ENCODE data around the gene CCDC190. TPM values are rescaled to one million over a fixed set of nuclear protein-coding genes. Genes with fewer than 3 reads are reported as not detected.

CCDC190 gene
- total and polyA plus RNA-seq, 2 of the 13 experiments (the other 11 are each of a cell fraction or from before 2014, with no cell fraction given) = not detected

GRCh38 chr1:162892906-162893611 is 32.1 kb upstream of the CCDC190 start (continued):
- TF ChIP-seq PRDM4 (CRISPR knock-in tag; IDR thresholded peaks at IDR 0.05; ENCODE audit: borderline replicate concordance) (no peak), TMF1 (CRISPR knock-in tag; IDR thresholded peaks at IDR 0.05; ENCODE audit: low read depth) (no peak), USF2 (IDR thresholded peaks at IDR 0.05; ENCODE audit: low read depth, low read length) (no peak), USF2 (CRISPR knock-in tag; IDR thresholded peaks at IDR 0.05; ENCODE audit: borderline replicate concordance) (no peak), ZNF782 (CRISPR knock-in tag; IDR thresholded peaks at IDR 0.05; ENCODE audit: borderline replicate concordance) (no peak), HDAC1 (CRISPR knock-in tag; IDR thresholded peaks at IDR 0.05) (no peak), HNF4A (CRISPR knock-in tag; IDR thresholded peaks at IDR 0.05) (peak; percentile 86), FOSL2 (CRISPR knock-in tag; IDR thresholded peaks at IDR 0.05) (peak; percentile 71), ZNF766 (CRISPR knock-in tag; IDR thresholded peaks at IDR 0.05; ENCODE audit: borderline replicate concordance) (no peak), ZNF256 (CRISPR knock-in tag; conservative IDR thresholded peaks at IDR 0.05) (no peak), ZNF501 (CRISPR knock-in tag; IDR thresholded peaks at IDR 0.05) (no peak), ZNF138 (CRISPR knock-in tag; IDR thresholded peaks at IDR 0.05; ENCODE audit: low read depth) (no peak), ZNF691 (CRISPR knock-in tag; IDR thresholded peaks at IDR 0.05; ENCODE audit: borderline replicate concordance, low read depth) (no peak), ZNF12 (CRISPR knock-in tag; IDR thresholded peaks at IDR 0.05) (peak; percentile 45; the same call in 1 of the 2 replicates), ZFYVE20 (CRISPR knock-in tag; IDR thresholded peaks at IDR 0.05; ENCODE audit: borderline replicate concordance, low read depth) (no peak)
- TF ChIP-seq, protein P1, sequence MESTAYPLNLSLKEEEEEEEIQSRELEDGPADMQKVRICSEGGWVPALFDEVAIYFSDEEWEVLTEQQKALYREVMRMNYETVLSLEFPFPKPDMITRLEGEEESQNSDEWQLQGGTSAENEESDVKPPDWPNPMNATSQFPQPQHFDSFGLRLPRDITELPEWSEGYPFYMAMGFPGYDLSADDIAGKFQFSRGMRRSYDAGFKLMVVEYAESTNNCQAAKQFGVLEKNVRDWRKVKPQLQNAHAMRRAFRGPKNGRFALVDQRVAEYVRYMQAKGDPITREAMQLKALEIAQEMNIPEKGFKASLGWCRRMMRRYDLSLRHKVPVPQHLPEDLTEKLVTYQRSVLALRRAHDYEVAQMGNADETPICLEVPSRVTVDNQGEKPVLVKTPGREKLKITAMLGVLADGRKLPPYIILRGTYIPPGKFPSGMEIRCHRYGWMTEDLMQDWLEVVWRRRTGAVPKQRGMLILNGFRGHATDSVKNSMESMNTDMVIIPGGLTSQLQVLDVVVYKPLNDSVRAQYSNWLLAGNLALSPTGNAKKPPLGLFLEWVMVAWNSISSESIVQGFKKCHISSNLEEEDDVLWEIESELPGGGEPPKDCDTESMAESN (CRISPR knock-in tag; conservative IDR thresholded peaks at IDR 0.05) = peak; percentile 49; the same call in 1 of the 2 replicates
- TF ChIP-seq, protein P2, sequence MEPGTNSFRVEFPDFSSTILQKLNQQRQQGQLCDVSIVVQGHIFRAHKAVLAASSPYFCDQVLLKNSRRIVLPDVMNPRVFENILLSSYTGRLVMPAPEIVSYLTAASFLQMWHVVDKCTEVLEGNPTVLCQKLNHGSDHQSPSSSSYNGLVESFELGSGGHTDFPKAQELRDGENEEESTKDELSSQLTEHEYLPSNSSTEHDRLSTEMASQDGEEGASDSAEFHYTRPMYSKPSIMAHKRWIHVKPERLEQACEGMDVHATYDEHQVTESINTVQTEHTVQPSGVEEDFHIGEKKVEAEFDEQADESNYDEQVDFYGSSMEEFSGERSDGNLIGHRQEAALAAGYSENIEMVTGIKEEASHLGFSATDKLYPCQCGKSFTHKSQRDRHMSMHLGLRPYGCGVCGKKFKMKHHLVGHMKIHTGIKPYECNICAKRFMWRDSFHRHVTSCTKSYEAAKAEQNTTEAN (CRISPR knock-in tag; conservative IDR thresholded peaks at IDR 0.05) = no peak
- TF ChIP-seq, protein P3, sequence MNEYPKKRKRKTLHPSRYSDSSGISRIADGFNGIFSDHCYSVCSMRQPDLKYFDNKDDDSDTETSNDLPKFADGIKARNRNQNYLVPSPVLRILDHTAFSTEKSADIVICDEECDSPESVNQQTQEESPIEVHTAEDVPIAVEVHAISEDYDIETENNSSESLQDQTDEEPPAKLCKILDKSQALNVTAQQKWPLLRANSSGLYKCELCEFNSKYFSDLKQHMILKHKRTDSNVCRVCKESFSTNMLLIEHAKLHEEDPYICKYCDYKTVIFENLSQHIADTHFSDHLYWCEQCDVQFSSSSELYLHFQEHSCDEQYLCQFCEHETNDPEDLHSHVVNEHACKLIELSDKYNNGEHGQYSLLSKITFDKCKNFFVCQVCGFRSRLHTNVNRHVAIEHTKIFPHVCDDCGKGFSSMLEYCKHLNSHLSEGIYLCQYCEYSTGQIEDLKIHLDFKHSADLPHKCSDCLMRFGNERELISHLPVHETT (CRISPR knock-in tag; conservative IDR thresholded peaks at IDR 0.05) = no peak
- TF ChIP-seq, protein P4, sequence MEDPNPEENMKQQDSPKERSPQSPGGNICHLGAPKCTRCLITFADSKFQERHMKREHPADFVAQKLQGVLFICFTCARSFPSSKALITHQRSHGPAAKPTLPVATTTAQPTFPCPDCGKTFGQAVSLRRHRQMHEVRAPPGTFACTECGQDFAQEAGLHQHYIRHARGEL (CRISPR knock-in tag; IDR thresholded peaks at IDR 0.05) = no peak
